KG1 (cell line): Measurements from ENCODE around the gene OXCT1.

Source experiments
- DNase-seq: peaks from one replicate; lab custom pipeline; 2025; lab: John Stamatoyannopoulos, UW

The OXCT1 gene

GRCh38 chr5:41869724-41870626 lies at the start of gene OXCT1:
OXCT1 (minus strand) TSS chr5:41870425; CDS start chr5:41870358, 67 bp downstream.
- DNase-seq = peak; percentile 75

GRCh38 chr5:41918105-41918504 lies 47.9 kb upstream of the OXCT1 start:
- DNase-seq = no peak

- DNase-seq = no peak
Observed at GRCh38 chr5:41908374-41909079, 38.3 kb upstream of the OXCT1 start.

DNA sequence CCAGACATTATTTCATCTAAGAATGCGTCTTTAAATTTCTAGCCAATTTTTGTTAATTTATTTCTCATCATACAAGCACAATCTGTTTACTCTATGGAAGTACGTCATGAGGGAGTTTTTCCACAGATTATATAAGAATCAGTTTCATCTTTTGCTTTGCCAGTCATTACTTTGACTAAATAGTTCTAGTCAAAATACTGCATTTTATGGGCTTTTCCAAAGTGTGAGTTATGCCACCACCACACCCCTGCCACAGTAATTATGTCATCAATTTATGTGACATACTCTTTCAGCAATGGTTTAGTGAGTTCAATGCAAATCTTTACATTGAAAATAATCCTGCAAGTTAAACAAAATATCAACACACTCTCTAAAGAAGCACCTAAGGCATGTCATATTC lies 35.9 kb upstream of the OXCT1 start:
- DNase-seq = no peak

- peak; percentile 95 for DNase-seq
Observed at GRCh38 chr5:41903892-41904799, 33.9 kb upstream of the OXCT1 start, which contains the start of gene RIMOC1. RIMOC1 (plus strand) TSS chr5:41904344; CDS start chr5:41904368, 24 bp downstream.

DNA sequence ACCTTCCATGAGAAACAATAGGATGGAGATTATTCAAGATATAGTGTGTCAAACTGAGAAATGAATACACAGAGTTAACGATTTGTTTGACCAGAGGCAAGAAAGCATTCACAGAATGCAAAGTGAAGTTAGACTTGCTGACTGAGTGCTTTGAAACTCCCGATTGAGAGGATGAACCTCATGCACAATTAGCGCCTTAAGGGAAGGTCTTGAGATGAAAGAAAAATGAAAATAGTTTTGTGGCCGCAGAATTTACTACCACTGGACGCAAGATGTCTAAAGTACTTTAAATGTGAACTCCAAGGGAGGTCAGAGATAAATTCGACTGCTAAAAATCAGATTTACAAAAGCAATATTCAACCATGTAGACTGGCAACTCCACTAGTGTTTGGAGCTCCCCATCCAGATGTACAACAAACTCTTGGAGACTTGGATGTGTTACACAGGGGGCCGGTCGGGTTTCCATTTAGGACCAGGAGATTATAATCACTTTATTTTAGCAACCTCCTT lies 33.2 kb upstream of the OXCT1 start:
- DNase-seq = no peak

DNA sequence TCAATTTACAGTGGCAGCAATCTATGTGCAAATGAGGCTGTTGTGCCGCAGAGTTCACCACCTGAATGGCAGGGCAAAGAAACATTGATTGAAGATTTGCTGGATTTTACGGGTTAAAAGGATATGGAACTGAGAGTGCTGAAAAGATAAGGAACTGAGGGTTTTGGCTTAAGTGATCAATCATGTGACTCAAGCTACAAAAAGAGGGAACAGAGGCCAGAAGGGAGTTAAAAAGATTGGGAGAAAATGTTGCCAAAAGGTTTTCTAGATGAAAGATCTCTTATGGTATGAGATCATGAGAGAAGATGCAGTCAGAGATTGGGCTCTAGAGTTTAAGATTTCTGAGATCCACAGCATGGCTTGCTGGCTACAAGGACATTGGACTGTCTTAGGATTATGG lies 26.0 kb upstream of the OXCT1 start:
- no peak for DNase-seq

GRCh38 chr5:41893074-41893851 lies 23.0 kb upstream of the OXCT1 start:
- no peak for DNase-seq

DNA sequence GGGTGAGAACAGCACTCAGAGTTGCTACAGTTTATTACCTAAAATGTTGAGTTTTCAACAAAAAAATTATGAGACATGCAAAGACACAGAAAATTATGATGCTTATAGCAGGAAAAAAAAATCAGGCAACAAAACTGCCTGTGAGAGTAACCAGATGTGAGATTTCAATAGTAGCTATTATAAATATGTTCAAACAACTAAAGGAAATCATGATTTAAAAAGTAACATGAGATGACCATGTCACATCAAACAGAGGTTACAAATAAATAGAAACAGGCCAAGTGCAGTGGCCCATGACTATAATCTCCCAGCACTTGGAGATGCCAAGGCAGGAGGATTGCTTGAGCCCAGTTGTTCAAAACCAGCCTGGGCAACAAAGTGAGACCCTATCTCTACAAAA lies 21.8 kb upstream of the OXCT1 start:
- DNase-seq = no peak

- DNase-seq = no peak
Observed at GRCh38 chr5:41891066-41891707, 21.0 kb upstream of the OXCT1 start.

- no peak for DNase-seq
Observed at GRCh38 chr5:41885286-41885685, 15.1 kb upstream of the OXCT1 start.

- no peak for DNase-seq
Observed at GRCh38 chr5:41883936-41884335, 13.7 kb upstream of the OXCT1 start.

GRCh38 chr5:41883243-41883642 lies 13.0 kb upstream of the OXCT1 start:
- DNase-seq = no peak

- no peak for DNase-seq
Observed at GRCh38 chr5:41882765-41883164, 12.5 kb upstream of the OXCT1 start.

GRCh38 chr5:41878643-41879478 lies 8.6 kb upstream of the OXCT1 start:
- DNase-seq = no peak

GRCh38 chr5:41878173-41878572 lies 7.9 kb upstream of the OXCT1 start:
- no peak for DNase-seq

DNA sequence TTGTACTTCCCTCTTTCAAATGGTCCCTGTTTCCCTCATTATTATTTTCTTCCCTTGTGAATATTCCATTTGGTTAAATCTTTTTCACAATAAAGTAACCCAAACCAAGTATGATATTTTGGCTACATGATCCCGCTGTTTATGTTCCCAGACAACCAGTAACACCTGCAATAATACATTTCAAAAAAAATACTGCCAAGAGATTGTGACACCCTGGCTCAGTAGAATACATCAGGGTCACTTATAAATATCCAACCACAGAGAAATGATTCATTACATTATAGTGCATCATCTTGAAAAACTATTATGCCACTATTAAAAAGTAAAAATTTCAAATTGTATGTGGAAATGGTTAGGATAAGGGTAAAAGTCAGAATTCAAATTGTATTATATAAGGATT lies 7.2 kb upstream of the OXCT1 start:
- no peak for DNase-seq

DNA sequence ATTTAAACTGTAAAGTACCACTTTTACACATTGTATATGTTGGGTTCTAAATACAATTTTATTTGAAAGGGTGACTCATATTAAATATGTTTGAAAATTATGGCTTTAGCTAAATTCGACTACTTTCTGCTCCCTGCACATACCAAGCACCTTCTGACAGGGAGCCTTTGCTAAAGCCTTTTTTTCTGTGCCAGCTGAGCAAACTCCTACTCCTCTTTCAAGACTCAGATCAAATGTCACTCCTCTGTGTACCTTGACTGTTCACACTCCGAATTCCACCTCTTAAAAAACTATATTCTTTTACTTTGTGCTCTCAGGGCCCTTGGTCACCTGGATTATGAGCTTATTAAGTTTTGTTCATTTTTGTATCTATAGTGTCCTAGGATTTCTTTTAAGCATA lies 6.5 kb upstream of the OXCT1 start:
- no peak for DNase-seq

GRCh38 chr5:41875121-41875520 lies 4.9 kb upstream of the OXCT1 start:
- no peak for DNase-seq
